ENCODE data around the gene OR11G2.
A peak's percentile ranks its signal among the peaks of the same experiment; 100 is the strongest.
"Not testable (repeated sequence)": the region's sequence is repeated elsewhere in the genome, so short reads cannot be mapped to it uniquely, and the experiment has no call there.

The OR11G2 gene

DNA sequence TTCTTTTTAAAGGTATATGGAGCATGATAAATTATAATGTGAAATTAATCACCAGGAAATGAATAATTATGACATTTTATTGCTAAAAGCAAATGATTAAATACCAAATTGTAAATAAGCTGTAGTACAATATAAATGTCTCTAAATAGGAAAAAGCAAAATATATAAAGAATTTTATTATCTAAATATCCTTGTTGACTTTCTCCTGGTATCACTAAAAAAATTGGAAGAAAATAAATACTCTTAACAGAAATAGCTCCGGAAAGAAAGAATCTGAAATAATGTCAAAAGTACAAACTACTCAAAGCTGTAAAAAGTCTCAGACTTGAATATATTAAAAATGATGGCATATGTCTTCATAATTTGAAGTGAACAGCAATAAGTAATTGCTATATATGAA lies 38.0 kb downstream of the OR11G2 start, which contains the start of gene OR11H7:
Gene OR11H7 (plus strand): TSS at position 301 of the 400 bp plus-strand sequence.
- no peak for DNase-seq

DNA sequence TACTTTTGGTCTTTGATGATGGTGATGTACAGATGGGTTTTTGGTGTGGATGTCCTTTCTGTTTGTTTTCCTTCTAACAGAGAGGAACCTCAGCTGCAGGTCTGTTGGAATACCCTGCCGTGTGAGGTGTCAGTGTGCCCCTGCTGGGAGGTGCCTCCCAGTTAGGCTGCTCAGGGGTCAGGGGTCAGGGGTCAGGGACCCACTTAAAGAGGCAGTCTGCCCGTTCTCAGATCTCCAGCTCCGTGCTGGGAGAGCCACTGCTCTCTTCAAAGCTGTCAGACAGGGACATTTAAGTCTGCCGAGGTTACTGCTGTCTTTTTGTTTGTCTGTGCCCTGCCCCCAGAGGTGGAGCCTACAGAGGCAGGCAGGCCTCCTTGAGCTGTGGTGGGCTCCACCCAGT lies 44.7 kb downstream of the OR11G2 start:
- DNase-seq, result not testable (repeated sequence)

DNA sequence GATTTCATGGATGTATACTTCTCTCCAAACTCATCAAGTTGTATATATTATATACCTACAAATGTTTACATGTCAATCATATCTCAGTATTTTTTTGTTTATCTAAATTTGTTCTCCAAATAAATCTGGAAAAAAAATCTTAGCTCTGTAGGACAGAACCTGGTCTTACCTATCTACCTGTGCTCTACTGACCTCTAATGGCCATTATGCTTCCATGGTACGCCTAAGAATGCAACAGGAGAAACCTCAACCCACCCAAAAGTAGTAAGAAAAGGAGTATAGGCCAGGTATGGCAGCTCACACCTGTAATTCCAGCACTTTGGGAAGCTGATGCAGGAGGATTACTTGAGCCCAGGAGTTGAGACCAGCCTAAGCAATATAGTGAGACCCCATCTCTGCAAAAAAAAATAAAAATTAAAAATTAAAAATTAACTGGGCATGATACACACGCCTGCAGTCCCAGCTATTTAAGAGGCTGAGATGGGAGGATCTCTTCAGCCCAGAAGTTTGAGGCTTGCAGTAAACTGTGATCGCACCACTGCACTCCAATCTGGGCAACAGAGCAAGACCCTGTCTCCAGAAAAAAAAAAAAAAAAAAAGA lies 57.0 kb downstream of the OR11G2 start:
- peak; percentile 71 for DNase-seq

Data from NCI-H2171 treated with DMSO at 0.1 percent for 48 hours (cell line).